MCF 10A (cell line): ENCODE results near the gene ZNF223. TPM values are rescaled to one million over a fixed set of nuclear protein-coding genes. Genes with fewer than 3 reads are reported as not detected.
A peak's percentile ranks its signal among the peaks of the same experiment; 100 is the strongest.

Experiments
- BruUV-seq: library from RNA; stranded (reverse); fragments of 400-500 nt; replicated peaks from 2 replicates; lab custom pipeline; 2021; lab: Mats Ljungman, UMichigan
- CTCF ChIA-PET: fragments of 300-600 bp; sonication (Branson Sonifier 250); formaldehyde crosslinking; extraction: SDS; loops from one replicate; lab custom pipeline; 2021; ENCODE audit warnings: antibody characterized with exemption, inconsistent platforms; lab: Yijun Ruan, JAX
- POLR2A ChIA-PET: fragments of 300-600, 350-650 bp; sonication (Branson Sonifier 250); formaldehyde crosslinking; extraction: SDS; loops from one replicate; lab custom pipeline; 2020; ENCODE audit warnings: antibody characterized with exemption, inconsistent platforms; lab: Yijun Ruan, JAX
- DNase-seq: peaks from one replicate; pipeline ENCODE4 v3.0.0-alpha.2; 2018; ENCODE audit not compliant: unreplicated experiment
- H3K27ac Mint-ChIP-seq: one replicate; pipeline ENCODE4 v1.8.0; 2022; ENCODE audit warnings: mild to moderate bottlenecking, low read depth, mixed read lengths; ENCODE audit not compliant: unreplicated experiment
- H3K27me3 Mint-ChIP-seq: one replicate; pipeline ENCODE4 v1.8.0; 2022; ENCODE audit warnings: mixed read lengths; ENCODE audit not compliant: insufficient read depth, unreplicated experiment
- H3K36me3 Mint-ChIP-seq: one replicate; pipeline ENCODE4 v1.8.0; 2022; ENCODE audit warnings: mild to moderate bottlenecking, moderate library complexity, mixed read lengths; ENCODE audit not compliant: insufficient read depth, unreplicated experiment
- H3K4me1 Mint-ChIP-seq: one replicate; pipeline ENCODE4 v1.8.0; 2022; ENCODE audit warnings: mixed read lengths; ENCODE audit not compliant: insufficient read depth, unreplicated experiment
- H3K4me3 Mint-ChIP-seq: one replicate; pipeline ENCODE4 v1.8.0; 2022; ENCODE audit warnings: mild to moderate bottlenecking, moderate library complexity, mixed read lengths; ENCODE audit not compliant: unreplicated experiment
- H3K9me3 Mint-ChIP-seq: one replicate; pipeline ENCODE4 v1.8.0; 2022; ENCODE audit warnings: mixed read lengths; ENCODE audit not compliant: unreplicated experiment
- CTCF ChIP-seq: fragments of 200-600 bp; IDR thresholded peaks from one replicate; pipeline ENCODE4 v1.8.0; 2022; ENCODE audit warnings: antibody characterized with exemption, mild to moderate bottlenecking; ENCODE audit not compliant: unreplicated experiment
- intact Hi-C: fragments of 100-400 bp; cut with micrococcal nuclease; formaldehyde crosslinking; loops from 2 replicates; pipeline ENCODE4 v1.14.1; 2022
- total RNA-seq: library from RNA; stranded (reverse); gene quantifications from 2 replicates; pipeline ENCODE4 v1.2.3, GENCODE V29; 2022

Gene ZNF223
- total RNA-seq, 1 experiment from 2014 or later: 0.56 TPM

GRCh38 chr19:44113784-44114390 lies 62.1 kb downstream of the ZNF223 start:
- CTCF ChIA-PET: interaction anchor here (0.8 to 1.0 kb wide), 3 partner anchors 19 to 179 kb away, joined by 3 to 4 read pairs (median 4); partner anchors contain the start of genes ZNF224 and ZNF45
- peaks cover 6% of the 10 kb centered on the region for H3K4me1 Mint-ChIP-seq

More at GRCh38 chr19:44113784-44114390, 62.1 kb downstream of the ZNF223 start:
- POLR2A ChIA-PET: interaction anchor here (0.6 to 5.4 kb wide), 15 partner anchors 13 to 386 kb away, joined by 3 to 42 read pairs (median 6); partner anchors contain the start of genes ZNF180, ZNF221, ZNF224 and ZNF226
- BruUV-seq: TSS peak; percentile 54
- Mint-ChIP-seq H3K9me3 (peaks cover 9% of the 10 kb centered on the region), H3K27ac (peak overlapping the region; percentile 57), H3K27me3 (no peaks in the 10 kb centered on the region), H3K4me3 (peak overlapping the region; percentile 86), H3K36me3 (peaks cover 28% of the 10 kb centered on the region)
- no peak for TF ChIP-seq CTCF
- intact Hi-C loops: loop anchor here (1.0 to 5.0 kb wide), 4 partner anchors 20 to 190 kb away; partner anchors contain the start of genes ZNF224, ZNF227 and ZNF230
- DNase-seq: peak; percentile 3

Other genes with a start within 250 kb of the ZNF223 start
- 0.21 and 0.47 TPM in 2 replicates for gene LYPD5, start 249.6 kb upstream of the ZNF223 start, total RNA-seq
- gene ZNF283, start 224.7 kb upstream of the ZNF223 start, total RNA-seq: 14.7 and 15.4 TPM in 2 replicates
- gene ZNF404, start 168.1 kb upstream of the ZNF223 start, total RNA-seq: 1.2 TPM in 2 replicates
- gene ZNF45, start 116.8 kb upstream of the ZNF223 start, total RNA-seq: 8.1 and 9.9 TPM in 2 replicates
- 1.2 and 1.8 TPM in 2 replicates for gene ZNF221, start 100.8 kb upstream of the ZNF223 start, total RNA-seq
- gene ZNF155, start 67.8 kb upstream of the ZNF223 start, total RNA-seq: 4.2 and 6.7 TPM in 2 replicates
- 2.9 and 4.0 TPM in 2 replicates for gene ZNF230, start 49.1 kb upstream of the ZNF223 start, total RNA-seq
- gene ZNF222, start 26.7 kb upstream of the ZNF223 start, total RNA-seq: 3.3 and 4.3 TPM in 2 replicates
- gene ZNF284, start 20.1 kb downstream of the ZNF223 start, total RNA-seq: 2.5 and 3.8 TPM in 2 replicates
- 17.8 and 22.7 TPM in 2 replicates for gene ZNF224, start 42.3 kb downstream of the ZNF223 start, total RNA-seq
- 3.6 and 5.7 TPM in 2 replicates for gene ZNF225, start 61.4 kb downstream of the ZNF223 start, total RNA-seq
- 9.5 and 9.6 TPM in 2 replicates for gene ZNF234, start 89.5 kb downstream of the ZNF223 start, total RNA-seq
- gene ZNF226, start 113.1 kb downstream of the ZNF223 start, total RNA-seq: 23.4 and 32.5 TPM in 2 replicates
- 22.6 and 29.0 TPM in 2 replicates for gene ZNF227, start 160.5 kb downstream of the ZNF223 start, total RNA-seq
- gene ZNF233, start 207.8 kb downstream of the ZNF223 start, total RNA-seq: 0.10 TPM in 1 of 2 replicates, not detected in the other